NCI-H510A treated with DMSO at 0.1 percent for 48 hours (cell line): ENCODE data around the gene SUMO1.
"Not testable (repeated sequence)": the region's sequence is repeated elsewhere in the genome, so short reads cannot be mapped to it uniquely, and the experiment has no call there.

Source experiments
- DNase-seq: peaks from one replicate; lab custom pipeline; 2025; lab: John Stamatoyannopoulos, UW

Gene SUMO1

GRCh38 chr2:202238234-202239197, at the start of gene SUMO1:
Gene SUMO1, minus strand, starts transcription at chr2:202238597. Its CDS starts 146 bp downstream, at chr2:202238451.
- DNase-seq: peak; percentile 81

GRCh38 chr2:202286595-202286994, 48.2 kb upstream of the SUMO1 start:
- no peak for DNase-seq

- DNase-seq: peak; percentile 32
Measured at GRCh38 chr2:202278944-202279343, 40.5 kb upstream of the SUMO1 start.

GRCh38 chr2:202278036-202278760, 39.8 kb upstream of the SUMO1 start:
- no peak for DNase-seq

- DNase-seq: not testable (repeated sequence)
Measured at GRCh38 chr2:202276078-202276720, 37.8 kb upstream of the SUMO1 start.

- DNase-seq: no peak
Measured at GRCh38 chr2:202270487-202270886, 32.1 kb upstream of the SUMO1 start.

- no peak for DNase-seq
Measured at GRCh38 chr2:202269585-202269984, 31.2 kb upstream of the SUMO1 start.

- DNase-seq: peak; percentile 25
Measured at GRCh38 chr2:202267495-202267894, 29.1 kb upstream of the SUMO1 start.

DNA sequence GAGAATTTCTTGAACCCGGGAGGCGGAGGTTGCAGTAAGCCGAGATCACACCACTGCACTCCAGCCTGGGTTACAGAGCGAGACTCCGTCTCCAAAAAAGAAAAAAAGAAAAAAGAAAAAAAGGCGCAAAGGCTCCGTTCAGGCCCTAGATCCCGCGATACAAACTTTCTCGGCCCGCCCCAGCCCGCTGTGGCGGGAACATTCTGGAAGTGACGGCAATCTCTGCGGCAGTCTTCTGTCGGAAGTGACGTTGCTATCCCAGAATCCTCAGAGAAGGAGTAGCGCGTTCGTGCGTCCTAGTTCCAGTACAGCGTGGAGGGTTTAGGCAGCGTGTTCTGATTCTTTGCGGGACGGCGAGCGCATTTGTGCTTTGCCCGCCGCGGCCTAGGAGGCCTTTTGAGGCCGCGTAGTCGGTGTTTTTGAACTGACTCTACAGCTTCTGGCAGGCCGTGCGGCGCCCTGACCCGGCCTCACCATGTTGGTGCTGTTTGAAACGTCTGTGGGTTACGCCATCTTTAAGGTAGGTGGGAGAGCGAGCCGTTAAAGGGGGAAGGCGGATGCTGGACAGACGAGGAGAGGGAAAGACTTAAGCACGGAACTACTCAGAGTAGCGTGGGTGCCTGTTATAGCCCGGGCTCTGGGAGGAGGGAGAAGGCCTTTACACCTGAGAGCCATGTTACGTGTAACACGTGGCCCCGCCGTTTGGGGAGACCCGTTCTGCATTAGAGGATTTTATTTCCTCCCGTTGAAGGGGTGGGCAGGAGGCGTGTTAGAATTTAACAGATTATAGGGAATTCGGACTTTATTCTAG, 27.3 kb upstream of the SUMO1 start, which contains the start of gene NOP58:
Gene NOP58 (plus strand): TSS at position 297 of the 811 bp plus-strand sequence. CDS start 179 bp downstream, at position 476.
- DNase-seq: peak; percentile 93

DNA sequence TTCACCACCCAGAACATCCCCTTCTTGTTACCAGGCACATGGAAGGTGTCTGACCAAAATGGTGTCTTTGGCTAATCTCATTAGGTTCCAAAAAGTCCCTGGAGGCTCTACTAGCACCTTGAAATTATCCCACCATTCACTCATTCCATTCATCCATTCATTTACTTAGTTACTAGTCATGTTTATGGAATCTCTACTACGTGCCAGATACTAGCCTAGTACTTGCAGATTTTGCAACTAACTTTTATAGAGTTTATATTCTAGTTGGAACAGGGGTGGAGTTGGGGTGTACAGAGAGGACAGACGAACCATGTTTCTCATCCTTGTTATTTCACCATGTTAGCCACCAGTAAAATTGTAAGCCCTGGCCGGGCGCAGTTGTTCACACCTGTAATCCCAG, 23.1 kb upstream of the SUMO1 start:
- no peak for DNase-seq

GRCh38 chr2:202251494-202251893, 13.1 kb upstream of the SUMO1 start:
- DNase-seq: no peak

GRCh38 chr2:202249521-202250253, 11.3 kb upstream of the SUMO1 start:
- DNase-seq: no peak

DNA sequence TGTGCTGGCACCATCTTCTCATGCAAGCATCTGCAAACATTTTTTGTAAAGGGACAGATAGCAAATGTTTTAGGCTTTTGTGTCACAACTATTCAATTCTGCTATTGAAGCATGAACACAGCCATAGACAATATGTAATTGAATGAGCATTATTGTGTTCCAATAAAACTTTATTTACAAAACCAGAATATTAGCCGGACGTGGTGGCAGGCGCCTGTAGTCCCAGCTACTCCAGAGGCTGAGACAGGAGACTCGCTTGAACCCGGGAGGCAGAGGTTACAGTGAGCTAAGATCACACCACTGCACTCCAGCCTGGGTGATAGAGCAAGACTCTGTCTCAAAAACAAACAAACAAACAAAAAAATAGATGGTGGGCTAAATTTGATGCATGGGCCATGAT, 9.3 kb upstream of the SUMO1 start:
- not testable (repeated sequence) for DNase-seq

GRCh38 chr2:202237787-202238233, 587 bp downstream of the SUMO1 start:
- DNase-seq: peak; percentile 11

- DNase-seq: no peak
Measured at GRCh38 chr2:202221873-202222272, 16.5 kb downstream of the SUMO1 start.

- DNase-seq: no peak
Measured at GRCh38 chr2:202215179-202215578, 23.2 kb downstream of the SUMO1 start.

DNA sequence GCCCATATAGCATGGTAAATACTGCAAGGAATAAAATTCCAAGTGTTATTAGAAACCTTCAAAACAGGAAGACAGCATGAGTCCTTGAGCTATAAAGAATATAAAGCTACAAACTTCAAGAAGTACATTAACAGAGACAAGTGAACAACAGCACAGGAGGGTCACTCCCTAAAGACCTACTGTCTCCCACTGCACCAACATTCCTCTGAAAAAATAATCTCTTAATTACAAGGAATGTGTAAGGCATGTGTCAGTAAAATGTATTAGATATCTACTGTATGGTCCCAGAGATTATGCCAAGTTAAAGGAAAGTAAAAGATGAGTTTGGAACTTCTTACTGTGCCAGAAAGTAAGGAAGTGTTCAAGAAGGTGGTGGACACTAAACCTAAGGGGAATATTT, 29.9 kb downstream of the SUMO1 start:
- DNase-seq: no peak

- no peak for DNase-seq
Measured at GRCh38 chr2:202204855-202205254, 33.5 kb downstream of the SUMO1 start.

GRCh38 chr2:202203348-202203747, 35.0 kb downstream of the SUMO1 start:
- DNase-seq: no peak
